K562 (cell line): ENCODE measurements around the gene FMNL3. TPM values are rescaled to one million over a fixed set of nuclear protein-coding genes. Genes with fewer than 3 reads are reported as not detected.
A peak's percentile ranks its signal among the peaks of the same experiment; 100 is the strongest.

Experiments used
- C11orf30 ChIP-seq: fragments of 450-650 bp; IDR thresholded peaks from 2 replicates; pipeline ENCODE4 v1.6.1; 2016; ENCODE audit warnings: low read depth, mild to moderate bottlenecking
- ELF4 ChIP-seq: fragments of 450-650 bp; formaldehyde crosslinking; IDR thresholded peaks from 2 replicates; pipeline ENCODE4 v1.4.0; 2022; ENCODE audit warnings: missing genetic modification characterization
- NR0B1 ChIP-seq: fragments of 450-650 bp; IDR thresholded peaks from one replicate; pipeline ENCODE4 v1.6.1; 2018; ENCODE audit warnings: mild to moderate bottlenecking, moderate library complexity; ENCODE audit not compliant: partially characterized antibody
- RBM34 ChIP-seq: fragments of 200-400 bp; formaldehyde crosslinking; IDR thresholded peaks from 2 replicates; pipeline ENCODE4 v1.6.1; 2018; ENCODE audit warnings: low read length, borderline replicate concordance; ENCODE audit not compliant: insufficient read depth
- RCOR1 ChIP-seq, 2 experiments: IDR thresholded peaks; 2 replicates each; pipeline ENCODE4 v1.6.1; 2012; ENCODE audit warnings: low read depth in 2 of 2, low read length in 2 of 2, borderline replicate concordance in 1 of 2, improper control_type of control experiment in 1 of 2
- TAF7 ChIP-seq: fragments of 450-650 bp; IDR thresholded peaks from 2 replicates; pipeline ENCODE4 v1.6.1; 2016; ENCODE audit warnings: missing genetic modification characterization, missing compliant biosample characterization
- THRAP3 ChIP-seq: fragments of 450-650 bp; IDR thresholded peaks from 2 replicates; pipeline ENCODE4 v1.6.1; 2016; ENCODE audit warnings: mild to moderate bottlenecking, inconsistent platforms, borderline replicate concordance
- ZBTB40 ChIP-seq, 2 experiments: fragments of 450-650 bp in 1 of 2; sonication (generic) in 1 of 2; formaldehyde crosslinking in 1 of 2; IDR thresholded peaks; 2 replicates each; pipeline versions ENCODE4 v1.7.1 to v1.9.0; 2016 to 2022; ENCODE audit warnings: inconsistent platforms in 1 of 2, mild to moderate bottlenecking in 1 of 2, missing genetic modification reagents in 1 of 2
- ZNF586 ChIP-seq: fragments of 450-650 bp; formaldehyde crosslinking; conservative IDR thresholded peaks from 2 replicates; pipeline ENCODE4 v1.4.0; 2020; ENCODE audit warnings: mild to moderate bottlenecking, moderate library complexity
- ZNF592 ChIP-seq: fragments of 450-650 bp; IDR thresholded peaks from 2 replicates; pipeline ENCODE4 v1.6.1; 2017; ENCODE audit warnings: antibody characterized with exemption, mild to moderate bottlenecking
- polyA plus RNA-seq, 8 experiments: library from polyadenylated mRNA; depleted of rRNA in 4 of 8; stranded (reverse) in 5 of 8; unstranded in 3 of 8; fragments of >200 nt; fragmentation: Nextera tagmentation in 2 of 8; fragmentation: Illumina TruSeq in 1 of 8; extraction: Ambion mirVana in 2 of 8; extraction: Trizol in 1 of 8; gene quantifications; 2 replicates each; pipeline versions ENCODE4 v1.2.1 to v1.2.3, GENCODE V29; 2011 to 2014; ENCODE audit warnings: inconsistent platforms in 1 of 8, missing spikeins in 1 of 8
- total RNA-seq, 7 experiments: library from RNA; depleted of rRNA in 6 of 7; stranded (reverse); fragments of >200 nt in 6 of 7; fragmentation: Illumina TruSeq in 2 of 7; extraction: Trizol in 2 of 7; gene quantifications; 2 replicates each; pipeline versions ENCODE4 v1.2.1 to v1.2.3, GENCODE V29; 2011 to 2021; ENCODE audit warnings: low replicate concordance in 1 of 7

Gene FMNL3
- total and polyA plus RNA-seq, 9 of the 15 experiments (the other 6 are each of a cell fraction or from before 2014, with no cell fraction given) = 0.49 to 14.4 (median 6.8) TPM

GRCh38 chr12:49740930-49741881 is 34.0 kb upstream of the FMNL3 start, which contains the start of gene TMBIM6 (continued):
- TF ChIP-seq NR0B1 (no peak), RBM34 (no peak), ZNF586 (0 out of 2 replicates have a peak, but pooled peaks have one; percentile 33), RCOR1 (IDR thresholded peaks at IDR 0.05; ENCODE audit: borderline replicate concordance in 1 of 2, low read depth in 2 of 2, low read length in 2 of 2) (peak in 1 of 2 experiments; percentile 58; a peak in 1 of 4 replicates), THRAP3 (0 out of 2 replicates have a peak, but pooled peaks have one; percentile 77), C11orf30 (peak; percentile 72), ZBTB40 (IDR thresholded peaks at IDR 0.05) (peak; percentile 96), ZBTB40 (CRISPR knock-in tag; IDR thresholded peaks at IDR 0.05) (no peak), ZNF592 (0 out of 2 replicates have a peak, but pooled peaks have one; percentile 27), ELF4 (CRISPR knock-in tag) (peak; percentile 95), TAF7 (tag) (peak; percentile 99)
